RWPE1 (cell line): Measurements from ENCODE around the gene ZNF474.

Experiments
- CTCF ChIA-PET: fragments of 350-600 bp; sonication (Branson Sonifier 250); formaldehyde crosslinking; extraction: SDS; loops from one replicate; lab custom pipeline; 2021; lab: Yijun Ruan, JAX
- POLR2A ChIA-PET: fragments of 400-600 bp; formaldehyde crosslinking; extraction: SDS; loops from one replicate; lab custom pipeline; 2020; ENCODE audit warnings: antibody characterized with exemption; ENCODE audit not compliant: low non-redundant PET; lab: Yijun Ruan, JAX
- DNase-seq: peaks from one replicate; pipeline ENCODE4 v3.0.0; 2012; ENCODE audit warnings: low spot score
- H3K27ac ChIP-seq: fragments of 450-650 bp; 2 replicates; pipeline ENCODE4 v1.5.1; 2017
- CTCF ChIP-seq: fragments of 450-650 bp; conservative IDR thresholded peaks from 2 replicates; pipeline ENCODE4 v1.5.1; 2017; ENCODE audit warnings: low read depth, mild to moderate bottlenecking

ZNF474 gene

GRCh38 chr5:122187426-122187825 is 58.1 kb downstream of the ZNF474 start:
- ChIA-PET POLR2A (interaction anchor here (0.6 kb wide), 1 partner anchor 118 kb away, joined by 3 read pairs; no protein-coding TSS in a partner anchor), CTCF (interaction anchor here (1.0 kb wide), 1 partner anchor 8 kb away, joined by 3 read pairs; no protein-coding TSS in a partner anchor)
- no peak for TF ChIP-seq CTCF
- H3K27ac ChIP-seq, result no peak overlapping the region
- DNase-seq, result no peak

- no peak for DNase-seq
- H3K27ac ChIP-seq, result no peak overlapping the region
- ChIA-PET CTCF (interaction anchor here (0.6 to 0.7 kb wide), 2 partner anchors 520 to 1784 kb away, joined by 3 read pairs; no protein-coding TSS in a partner anchor), POLR2A (no interaction called here)
- no peak for TF ChIP-seq CTCF
These were observed 60.8 kb downstream of the ZNF474 start for GRCh38 chr5:122190156-122190555.

- ChIA-PET POLR2A (no interaction called here), CTCF (interaction anchor here (0.5 to 0.7 kb wide), 5 partner anchors 75 to 1191 kb away, joined by 3 to 4 read pairs (median 3); no protein-coding TSS in a partner anchor)
- TF ChIP-seq CTCF, result peak; percentile 63; the same call in 1 of the 2 replicates
- DNase-seq, result peak; percentile 62
- no peak overlapping the region for H3K27ac ChIP-seq
These were observed 63.5 kb downstream of the ZNF474 start for GRCh38 chr5:122192497-122193496.

- peak; percentile 85 for TF ChIP-seq CTCF
- no peak overlapping the region for H3K27ac ChIP-seq
- peak; percentile 73 for DNase-seq
- POLR2A ChIA-PET, result no interaction called here
- CTCF ChIA-PET, result interaction anchor here (0.6 to 1.4 kb wide), 19 partner anchors 9 to 1285 kb away, joined by 3 to 7 read pairs (median 4); no protein-coding TSS in a partner anchor
These were observed 66.6 kb downstream of the ZNF474 start for GRCh38 chr5:122195802-122196394.

- TF ChIP-seq CTCF, result no peak
- ChIA-PET POLR2A (no interaction called here), CTCF (no interaction called here)
- H3K27ac ChIP-seq, result no peak overlapping the region
- no peak for DNase-seq
These were observed 69.8 kb downstream of the ZNF474 start for GRCh38 chr5:122199146-122199545.

GRCh38 chr5:122200450-122200849 is 71.1 kb downstream of the ZNF474 start:
- ChIA-PET POLR2A (no interaction called here), CTCF (no interaction called here)
- DNase-seq, result no peak
- no peak for TF ChIP-seq CTCF
- H3K27ac ChIP-seq, result no peak overlapping the region
